Tibial nerve (tissue), 4 donors: Measurements from ENCODE around the gene DDX3X. TPM values are rescaled to one million over a fixed set of nuclear protein-coding genes. Genes with fewer than 3 reads are reported as not detected.

ENCODE experiments used
- DNase-seq, 2 donors: peaks; one replicate each; pipeline ENCODE4 v3.0.0-alpha.2; 2019; ENCODE audit warnings: low spot score in 2 of 2
- H3K27ac ChIP-seq, 4 donors: fragments of 200-600 bp; sonication (generic) in 3 of 4; one replicate each; pipeline ENCODE4 v1.5.1; 2017 to 2019; ENCODE audit warnings: mild to moderate bottlenecking in 1 of 4
- H3K27me3 ChIP-seq, 2 donors: fragments of 200-600 bp; sonication (generic) in 1 of 2; one replicate each; pipeline versions ENCODE4 v1.5.1 to v1.6.0; 2017 to 2019
- H3K36me3 ChIP-seq, 3 donors: fragments of 200-600 bp; sonication (generic); one replicate each; pipeline ENCODE4 v1.5.1; 2018 to 2019
- H3K4me1 ChIP-seq, 4 donors: fragments of 200-600 bp; sonication (generic) in 3 of 4; one replicate each; pipeline ENCODE4 v1.5.1; 2017 to 2019
- H3K4me3 ChIP-seq, 4 donors: fragments of 200-600 bp; sonication (generic) in 3 of 4; one replicate each; pipeline ENCODE4 v1.5.1; 2017 to 2019; ENCODE audit warnings: mild to moderate bottlenecking in 1 of 4, moderate library complexity in 1 of 4
- H3K9me3 ChIP-seq, 4 donors: fragments of 200-600 bp; sonication (generic) in 3 of 4; one replicate each; pipeline ENCODE4 v1.5.1; 2017 to 2019
- EP300 ChIP-seq, 2 donors: sonication (generic); formaldehyde crosslinking; IDR thresholded peaks; one replicate each; pipeline ENCODE4 v1.6.1; 2017; ENCODE audit warnings: antibody characterized with exemption in 2 of 2, mild to moderate bottlenecking in 1 of 2
- POLR2A ChIP-seq, 2 donors: fragments of 450-650 bp; IDR thresholded peaks; one replicate each; pipeline ENCODE4 v1.6.1; 2017; ENCODE audit warnings: antibody characterized with exemption in 2 of 2, mild to moderate bottlenecking in 2 of 2, moderate library complexity in 2 of 2
- WGBS, 2 donors: methylation state at CpG; one replicate each; pipeline ENCODE4 v1.1.5; 2018; 5-methylcytosine and 5-hydroxymethylcytosine counted together
- small RNA-seq: library from RNA; depleted of rRNA; stranded (forward); fragments of <200 nt; gene quantifications from one replicate; pipeline ENCODE3, GENCODE V24; 2016
- total RNA-seq, 4 donors: library from RNA; depleted of rRNA; stranded (reverse); fragments of >200 nt; gene quantifications; one replicate each; pipeline ENCODE4 v1.1.0, GENCODE V29; 2016
- TF ChIP-seq, protein P1 (sequence below), 5 experiments: fragments of 200-600 bp in 3 of 5; fragments of 450-650 bp in 2 of 5; sonication (generic) in 3 of 5; IDR thresholded peaks; one replicate each; pipeline ENCODE4 v1.5.1; 2016 to 2019; ENCODE audit warnings: antibody characterized with exemption in 5 of 5, mild to moderate bottlenecking in 3 of 5, moderate library complexity in 2 of 5

The DDX3X gene
- total RNA-seq, 4 donors from 2014 or later, result 123 to 171 (median 148) TPM

DNA sequence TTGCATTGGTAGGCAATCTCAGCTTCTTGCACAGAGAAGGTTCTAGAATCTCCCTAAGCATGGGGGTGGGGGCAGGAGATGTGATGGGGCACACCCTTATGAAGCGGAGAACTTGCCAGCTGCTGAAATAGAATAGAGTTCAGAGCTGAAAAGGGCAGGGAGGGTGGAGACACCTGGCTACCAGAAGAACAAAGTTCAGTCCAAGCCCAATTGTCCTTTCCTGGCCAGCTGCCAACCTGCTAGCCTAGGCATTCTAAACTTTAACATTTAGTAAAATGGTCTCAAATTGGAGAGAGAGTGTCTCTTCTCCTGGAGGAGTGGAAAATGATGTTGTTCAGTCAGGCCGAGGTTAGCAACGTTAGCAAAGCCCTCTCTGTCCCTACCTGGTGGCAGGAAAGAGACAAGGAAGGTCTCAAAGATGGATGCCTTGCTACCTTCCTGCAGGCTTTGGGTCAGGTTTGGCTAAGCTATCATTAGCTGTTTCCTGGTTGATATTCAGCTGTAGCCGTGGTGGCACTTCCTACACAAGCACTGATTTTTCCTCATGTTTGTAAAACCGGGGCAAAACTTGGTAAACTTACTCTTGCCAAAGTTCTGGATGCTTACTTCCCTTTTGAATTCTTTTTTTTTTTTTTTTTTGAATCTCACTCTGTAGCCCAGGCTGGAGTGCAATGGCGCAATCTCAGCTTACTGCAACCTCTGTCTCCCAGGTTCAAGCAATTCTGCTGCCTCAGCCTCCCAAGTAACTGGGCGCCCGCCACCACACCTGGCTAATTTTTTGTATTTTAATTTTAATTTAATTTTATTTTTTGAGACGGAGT lies 78.5 kb downstream of the DDX3X start:
- TF ChIP-seq EP300 (IDR thresholded peaks at IDR 0.05), result no peak
- no peak for TF ChIP-seq POLR2A (IDR thresholded peaks at IDR 0.05)
- TF ChIP-seq, protein P1, sequence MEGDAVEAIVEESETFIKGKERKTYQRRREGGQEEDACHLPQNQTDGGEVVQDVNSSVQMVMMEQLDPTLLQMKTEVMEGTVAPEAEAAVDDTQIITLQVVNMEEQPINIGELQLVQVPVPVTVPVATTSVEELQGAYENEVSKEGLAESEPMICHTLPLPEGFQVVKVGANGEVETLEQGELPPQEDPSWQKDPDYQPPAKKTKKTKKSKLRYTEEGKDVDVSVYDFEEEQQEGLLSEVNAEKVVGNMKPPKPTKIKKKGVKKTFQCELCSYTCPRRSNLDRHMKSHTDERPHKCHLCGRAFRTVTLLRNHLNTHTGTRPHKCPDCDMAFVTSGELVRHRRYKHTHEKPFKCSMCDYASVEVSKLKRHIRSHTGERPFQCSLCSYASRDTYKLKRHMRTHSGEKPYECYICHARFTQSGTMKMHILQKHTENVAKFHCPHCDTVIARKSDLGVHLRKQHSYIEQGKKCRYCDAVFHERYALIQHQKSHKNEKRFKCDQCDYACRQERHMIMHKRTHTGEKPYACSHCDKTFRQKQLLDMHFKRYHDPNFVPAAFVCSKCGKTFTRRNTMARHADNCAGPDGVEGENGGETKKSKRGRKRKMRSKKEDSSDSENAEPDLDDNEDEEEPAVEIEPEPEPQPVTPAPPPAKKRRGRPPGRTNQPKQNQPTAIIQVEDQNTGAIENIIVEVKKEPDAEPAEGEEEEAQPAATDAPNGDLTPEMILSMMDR (IDR thresholded peaks at IDR 0.05), result no peak
- no peak overlapping the region for H3K4me3 ChIP-seq
- H3K36me3 ChIP-seq, result no peaks in the 10 kb centered on the region
- no peaks in the 10 kb centered on the region for H3K27me3 ChIP-seq
- 60 to 80% methylated on average over 9 of the region's 9 CpGs for WGBS, 2 donors
- H3K4me1 ChIP-seq, result no peaks in the 10 kb centered on the region
- H3K9me3 ChIP-seq, result no peaks in the 10 kb centered on the region
- peak in 1 of 2 donors; percentile 10 for DNase-seq
- H3K27ac ChIP-seq, result no peak overlapping the region

Small RNAs within 50 kb of the gene (small RNA-seq; reads per million reads assigned to genes)
- gene RF00019 (not detected), gene RNA5SP502 (not detected)

Other genes with a start within 250 kb of the DDX3X start
- 100 to 1,000 TPM in 1 of 4 donors, 10 to 100 TPM in 3; 83.1 to 101 (median 97.2) TPM for gene USP9X, start 248.7 kb upstream of the DDX3X start, total RNA-seq
- not detected for gene NYX, start 113.2 kb downstream of the DDX3X start, total RNA-seq